Stimulated activated naive B cell treated with anti-CD40 and anti-IgM and Interleukin-4, amounts not matched to agents 10 μg/mL and 1 μg/mL and 100 μg/mL, for 72 hours (primary cell): Measurements from ENCODE around the gene TGM2.

ENCODE experiments used
- ATAC-seq, 2 donors: fragments of 150-1000 bp; cut with Tn5 transposase; replicated peaks; 2 replicates each; pipeline ENCODE4 v1.10.0; 2021; ENCODE audit warnings: moderate library complexity in 1 of 2
- DNase-seq: peaks from one replicate; pipeline ENCODE4 v3.0.0; 2021
- H3K27ac Mint-ChIP-seq: one replicate; pipeline ENCODE4 v1.8.0; 2022; ENCODE audit warnings: mild to moderate bottlenecking, mixed read lengths
- H3K27me3 Mint-ChIP-seq, 2 donors: one replicate each; pipeline ENCODE4 v1.8.0; 2022; ENCODE audit warnings: mixed read lengths in 2 of 2
- H3K36me3 Mint-ChIP-seq, 2 donors: one replicate each; pipeline ENCODE4 v1.8.0; 2022; ENCODE audit warnings: mixed read lengths in 2 of 2, mild to moderate bottlenecking in 1 of 2
- H3K4me1 Mint-ChIP-seq, 2 donors: one replicate each; pipeline ENCODE4 v1.8.0; 2022; ENCODE audit warnings: mixed read lengths in 2 of 2, mild to moderate bottlenecking in 1 of 2
- H3K4me3 Mint-ChIP-seq, 2 donors: one replicate each; pipeline ENCODE4 v1.8.0; 2022; ENCODE audit warnings: mild to moderate bottlenecking in 2 of 2, mixed read lengths in 2 of 2, moderate library complexity in 1 of 2
- H3K9me3 Mint-ChIP-seq, 2 donors: one replicate each; pipeline ENCODE4 v1.8.0; 2022; ENCODE audit warnings: mixed read lengths in 2 of 2, mild to moderate bottlenecking in 1 of 2

The TGM2 gene

DNA sequence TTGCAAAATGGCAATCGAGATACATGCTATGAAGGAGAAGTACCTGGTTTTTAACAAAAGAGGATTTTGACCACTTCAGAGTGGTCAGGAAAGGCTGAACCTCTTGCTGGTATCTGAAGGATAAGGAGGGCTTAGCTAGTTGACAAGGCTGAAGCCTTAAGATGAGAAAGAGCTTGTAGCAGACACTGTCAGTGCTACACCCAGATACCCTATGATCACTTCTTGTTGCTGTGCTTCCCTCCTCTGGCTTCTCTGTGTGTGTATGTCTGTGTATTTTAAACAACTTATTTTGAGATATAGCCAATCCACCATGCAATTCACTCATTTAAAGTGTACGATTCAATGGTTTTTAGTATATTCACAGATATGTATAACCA, 38.9 kb upstream of the TGM2 start:
- H3K27me3 Mint-ChIP-seq = peaks cover 7 to 43% of the 10 kb centered on the region in 2 donors
- no peak overlapping the region for H3K4me3 Mint-ChIP-seq
- no peaks in the 10 kb centered on the region for H3K36me3 Mint-ChIP-seq
- H3K27ac Mint-ChIP-seq = no peak overlapping the region
- peaks cover 0 to 14% of the 10 kb centered on the region in 2 donors for H3K4me1 Mint-ChIP-seq
- DNase-seq = no peak
- H3K9me3 Mint-ChIP-seq = peaks cover 0 to 1% of the 10 kb centered on the region in 2 donors
- ATAC-seq = peak in 1 of 2 donors; percentile 20

DNA sequence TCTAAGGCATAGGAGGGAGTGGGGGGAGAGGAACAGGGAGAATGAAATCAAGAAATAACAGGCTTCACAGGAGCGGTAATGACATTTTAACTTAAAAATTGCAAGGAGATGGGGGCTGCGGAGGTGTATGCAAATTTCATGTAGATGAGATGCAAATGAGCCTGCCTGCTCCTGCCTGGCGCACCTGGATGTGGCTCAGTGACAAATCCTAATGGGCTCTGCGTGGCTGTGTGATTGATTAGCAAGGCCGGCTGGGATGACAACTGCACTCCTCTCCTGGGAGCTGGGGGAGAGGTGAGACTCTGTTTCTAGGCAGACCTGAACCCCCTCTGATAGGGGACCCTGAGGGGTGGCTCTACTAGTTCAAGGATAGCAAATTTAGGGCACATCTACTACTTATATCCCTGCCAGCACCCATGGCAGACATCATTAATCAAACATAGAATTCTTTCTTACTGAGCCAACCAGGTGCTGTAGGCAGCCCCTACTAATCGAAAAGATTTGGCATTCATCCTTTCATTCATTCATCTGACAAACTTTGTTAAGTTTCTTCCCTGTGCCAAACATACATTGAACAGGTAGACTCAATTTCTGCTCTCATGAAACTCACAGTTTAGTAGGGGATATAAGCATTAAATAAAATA, 38.4 kb upstream of the TGM2 start:
- DNase-seq (no peak), ATAC-seq (no peak)
- Mint-ChIP-seq H3K4me1 (peaks cover 0 to 17% of the 10 kb centered on the region in 2 donors), H3K4me3 (no peak overlapping the region), H3K36me3 (no peaks in the 10 kb centered on the region), H3K27ac (no peak overlapping the region), H3K9me3 (peaks cover 0 to 1% of the 10 kb centered on the region in 2 donors), H3K27me3 (peaks cover 3 to 42% of the 10 kb centered on the region in 2 donors)

DNA sequence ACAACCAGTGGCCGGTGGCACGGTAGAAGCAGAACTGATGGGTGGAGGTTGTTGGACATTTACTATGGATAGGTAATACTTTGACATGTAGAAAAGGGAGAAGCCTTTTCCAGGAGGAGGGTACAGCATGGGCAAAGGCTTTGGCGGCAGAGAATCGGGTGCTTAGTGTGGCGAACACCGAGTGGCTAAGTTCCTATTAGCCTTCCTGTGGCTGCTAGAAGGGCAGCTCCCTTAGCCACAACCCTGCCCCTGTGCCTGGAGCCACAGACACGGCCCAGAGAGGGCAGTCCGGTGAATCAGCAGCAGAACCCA, 37.9 kb upstream of the TGM2 start:
- ATAC-seq (no peak), DNase-seq (no peak)
- H3K36me3 Mint-ChIP-seq = no peaks in the 10 kb centered on the region
- no peak overlapping the region for H3K27ac Mint-ChIP-seq
- H3K9me3 Mint-ChIP-seq = peaks cover 0 to 1% of the 10 kb centered on the region in 2 donors
- peaks cover 0 to 22% of the 10 kb centered on the region in 2 donors for H3K4me1 Mint-ChIP-seq
- no peak overlapping the region for H3K4me3 Mint-ChIP-seq
- H3K27me3 Mint-ChIP-seq = peaks cover 0 to 44% of the 10 kb centered on the region in 2 donors

DNA sequence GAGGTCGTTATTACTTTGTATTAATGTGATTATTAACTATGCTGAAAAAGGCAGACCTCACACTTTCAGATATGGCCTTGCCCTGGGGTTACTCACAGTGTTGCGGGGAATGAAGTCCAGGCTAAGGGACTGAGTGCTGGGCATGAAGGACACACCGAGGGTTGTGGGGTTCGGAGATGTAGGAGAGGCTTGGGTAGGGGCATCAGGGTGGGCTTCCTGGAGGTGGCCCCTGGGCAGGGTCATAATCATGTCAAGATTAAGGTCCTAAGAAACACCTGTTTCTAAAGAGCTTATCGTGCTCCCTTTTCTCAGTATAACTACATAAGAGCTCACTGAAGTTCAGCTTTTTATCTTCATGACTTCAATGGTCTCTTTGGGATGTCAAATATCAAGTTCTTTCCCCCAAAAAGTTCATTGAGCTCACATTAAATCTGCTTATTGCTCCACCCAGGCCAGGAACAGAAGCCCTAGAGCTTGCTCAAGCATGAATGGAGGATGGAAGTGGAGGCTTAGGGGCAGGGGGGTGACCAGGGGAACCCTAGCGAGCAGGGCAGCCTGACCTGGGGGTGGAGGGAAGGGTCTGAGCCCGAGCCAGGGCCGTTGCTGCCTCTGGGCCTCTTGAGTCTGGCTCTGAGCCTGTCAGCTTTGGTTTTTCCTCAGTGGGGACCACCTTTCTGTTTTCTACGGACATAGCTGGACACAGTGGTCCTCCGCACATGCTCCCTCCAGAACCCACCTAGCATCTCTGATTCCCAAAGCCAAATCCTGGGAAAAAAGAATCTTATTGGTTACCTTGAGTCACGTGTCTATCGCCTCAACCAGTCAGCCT, 37.3 kb upstream of the TGM2 start:
- no peak overlapping the region for H3K4me3 Mint-ChIP-seq
- H3K9me3 Mint-ChIP-seq = peaks cover 0 to 1% of the 10 kb centered on the region in 2 donors
- DNase-seq (no peak), ATAC-seq (no peak)
- peaks cover 0 to under 1% of the 10 kb centered on the region in 2 donors for H3K36me3 Mint-ChIP-seq
- H3K27me3 Mint-ChIP-seq = peaks cover 1 to 44% of the 10 kb centered on the region in 2 donors
- peaks cover 1 to 27% of the 10 kb centered on the region in 2 donors for H3K4me1 Mint-ChIP-seq
- H3K27ac Mint-ChIP-seq = peak overlapping the region; percentile 15

DNA sequence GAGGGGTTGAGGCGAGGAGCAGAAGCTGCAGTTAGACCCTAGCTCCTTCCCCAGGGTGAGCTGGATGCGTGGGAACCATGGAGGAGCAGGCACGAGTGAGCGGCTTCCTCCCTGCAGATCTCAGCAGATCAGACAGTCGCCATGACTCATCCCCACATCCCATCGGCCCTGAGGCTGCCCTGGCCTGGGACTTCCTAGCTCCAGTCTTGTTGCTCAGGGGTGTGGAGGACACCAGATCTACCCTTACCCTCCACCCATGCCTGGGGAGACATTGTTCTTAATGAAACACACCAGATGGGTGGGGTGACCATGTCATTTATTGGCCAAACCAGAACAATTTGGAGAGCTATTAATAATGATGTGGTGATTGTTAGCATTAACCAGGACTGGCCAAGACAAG, 36.3 kb upstream of the TGM2 start:
- no peak overlapping the region for H3K4me3 Mint-ChIP-seq
- H3K27me3 Mint-ChIP-seq = peaks cover 5 to 38% of the 10 kb centered on the region in 2 donors
- DNase-seq (no peak), ATAC-seq (no peak)
- H3K9me3 Mint-ChIP-seq = peaks cover 0 to 3% of the 10 kb centered on the region in 2 donors
- peaks cover 0 to 4% of the 10 kb centered on the region in 2 donors for H3K36me3 Mint-ChIP-seq
- no peak overlapping the region for H3K27ac Mint-ChIP-seq
- H3K4me1 Mint-ChIP-seq = peaks cover 10 to 30% of the 10 kb centered on the region in 2 donors

DNA sequence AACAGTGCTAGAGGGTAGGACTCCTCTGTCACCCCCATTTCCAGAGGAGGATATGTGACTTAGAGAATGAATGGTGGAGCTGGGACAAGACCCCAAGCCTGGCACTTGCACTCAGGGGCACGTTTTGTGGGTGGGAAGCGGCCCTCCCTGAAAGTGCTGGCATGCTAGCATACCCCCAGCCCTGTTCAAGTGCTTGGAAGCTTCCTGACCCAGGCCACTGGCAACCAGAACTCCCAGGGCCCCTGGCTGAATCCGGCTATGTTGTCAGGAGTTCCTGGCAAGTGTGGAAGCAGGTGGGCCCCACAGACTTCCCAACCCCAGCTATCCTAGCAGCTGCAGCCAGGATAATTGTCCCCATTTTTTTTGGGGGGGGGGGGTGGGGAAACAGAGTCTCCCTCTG, 35.6 kb upstream of the TGM2 start:
- Mint-ChIP-seq H3K27me3 (peaks cover 5 to 37% of the 10 kb centered on the region in 2 donors), H3K4me3 (no peak overlapping the region), H3K4me1 (peaks cover 15 to 36% of the 10 kb centered on the region in 2 donors), H3K9me3 (peaks cover 0 to 3% of the 10 kb centered on the region in 2 donors), H3K27ac (no peak overlapping the region), H3K36me3 (peaks cover 0 to 4% of the 10 kb centered on the region in 2 donors)
- no peak for DNase-seq
- ATAC-seq = no peak

DNA sequence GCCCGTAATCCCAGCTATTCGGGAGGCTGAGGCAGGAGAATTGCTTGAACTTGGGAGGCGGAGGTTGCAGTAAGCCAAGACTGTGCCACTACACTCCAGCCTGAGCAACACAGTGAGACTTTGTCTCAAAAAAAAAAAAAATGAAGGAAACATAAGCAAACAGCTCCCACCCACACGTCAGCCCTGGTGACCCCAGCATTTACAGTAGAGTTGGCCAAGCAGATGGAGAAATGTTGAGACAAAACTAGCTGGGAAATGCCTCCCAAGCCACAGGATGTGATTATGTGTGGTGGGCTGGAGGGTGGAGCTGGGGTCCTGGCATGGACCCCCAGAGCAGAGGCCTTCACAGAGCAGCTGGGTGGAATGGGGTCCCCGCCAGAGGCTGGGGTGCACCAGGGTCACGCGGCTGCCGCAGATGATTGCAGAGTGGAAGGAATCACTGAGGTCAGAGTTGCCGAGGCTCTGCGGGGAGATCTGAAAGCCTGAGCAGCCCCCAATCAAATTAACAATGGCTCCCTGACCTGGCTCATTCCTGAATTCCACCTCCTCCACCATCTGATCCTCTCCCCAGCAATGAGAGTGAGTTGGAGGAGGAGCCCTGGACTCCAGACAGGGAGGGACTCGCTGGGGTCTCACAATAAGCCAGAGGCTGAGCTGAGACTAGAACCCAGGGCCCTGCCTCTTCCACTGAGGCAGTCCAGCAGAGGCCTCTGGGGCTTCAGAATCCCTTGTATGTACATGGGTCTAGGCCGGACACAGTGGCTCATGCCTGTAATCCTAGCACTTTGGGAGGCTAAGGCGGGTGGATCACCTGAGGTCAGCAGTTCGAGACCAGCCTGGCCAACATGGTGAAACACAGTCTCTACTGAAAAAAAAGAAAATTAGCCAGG, 34.7 kb upstream of the TGM2 start:
- Mint-ChIP-seq H3K4me3 (no peak overlapping the region), H3K27ac (no peak overlapping the region), H3K36me3 (peaks cover 0 to 4% of the 10 kb centered on the region in 2 donors)

DNA sequence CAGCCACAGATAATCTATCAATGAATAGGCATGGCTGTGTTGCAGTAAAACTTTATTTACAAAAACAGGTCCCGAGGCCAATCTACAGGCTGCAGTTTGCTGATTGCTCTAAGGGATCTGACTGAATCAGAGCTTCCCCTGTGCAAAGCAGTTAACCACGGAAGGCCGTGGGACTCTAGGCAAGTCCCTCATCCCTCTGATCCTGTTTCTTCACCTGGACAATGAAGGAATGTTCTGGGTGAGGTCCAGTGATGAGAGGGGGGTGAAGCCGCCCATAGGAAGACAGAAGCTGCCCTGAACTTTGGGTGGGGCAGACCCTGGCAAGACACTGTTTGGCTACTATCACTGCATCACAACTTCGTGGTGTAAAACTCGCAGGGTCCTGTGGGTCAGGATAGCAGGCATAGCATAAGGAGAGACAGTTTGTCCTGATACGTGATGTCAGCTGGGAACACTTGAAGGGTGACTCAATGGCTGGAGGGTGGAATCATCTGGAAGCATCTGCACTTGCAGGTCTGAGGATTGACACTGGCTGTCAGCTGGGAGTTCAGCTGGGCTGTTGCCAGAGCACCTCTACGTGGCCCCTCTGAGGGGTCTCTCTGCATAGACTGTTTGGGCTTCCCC, 33.3 kb upstream of the TGM2 start:
- Mint-ChIP-seq H3K4me1 (peaks cover 25 to 45% of the 10 kb centered on the region in 2 donors), H3K36me3 (peaks cover 2 to 7% of the 10 kb centered on the region in 2 donors), H3K27me3 (peaks cover 16 to 44% of the 10 kb centered on the region in 2 donors), H3K27ac (no peak overlapping the region), H3K4me3 (no peak overlapping the region), H3K9me3 (peaks cover 4 to 9% of the 10 kb centered on the region in 2 donors)
- ATAC-seq = no peak
- DNase-seq = no peak

More for the DNA sequence above, 34.7 kb upstream of the TGM2 start:
- no peak for DNase-seq
- H3K9me3 Mint-ChIP-seq = peaks cover 0 to 4% of the 10 kb centered on the region in 2 donors
- no peak for ATAC-seq
- peaks cover 22 to 45% of the 10 kb centered on the region in 2 donors for H3K4me1 Mint-ChIP-seq
- H3K27me3 Mint-ChIP-seq = peaks cover 12 to 46% of the 10 kb centered on the region in 2 donors

DNA sequence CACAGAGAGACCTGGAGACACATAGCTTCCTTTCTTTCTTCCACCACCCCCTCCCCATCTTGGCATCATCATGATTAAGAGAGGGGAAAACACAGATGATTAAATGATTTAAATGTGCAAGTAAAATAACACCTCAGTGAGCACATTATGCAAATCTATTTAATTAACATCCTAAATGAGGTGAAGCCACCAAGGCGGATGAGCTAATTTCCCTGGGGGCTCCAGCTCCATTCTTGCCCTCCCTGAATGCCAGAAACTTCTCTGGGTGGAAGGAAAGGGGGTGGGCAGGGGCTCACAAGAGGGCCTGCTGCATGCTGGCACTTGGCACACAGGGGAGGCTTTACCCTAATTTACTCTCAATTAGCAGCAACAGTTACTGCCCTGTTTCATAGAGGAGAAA, 32.5 kb upstream of the TGM2 start:
- Mint-ChIP-seq H3K9me3 (peaks cover 4 to 9% of the 10 kb centered on the region in 2 donors), H3K4me1 (peaks cover 25 to 45% of the 10 kb centered on the region in 2 donors), H3K27ac (peak overlapping the region; percentile 86), H3K27me3 (peaks cover 20 to 41% of the 10 kb centered on the region in 2 donors), H3K4me3 (peak overlapping the region; percentile 4 to 23), H3K36me3 (peaks cover 2 to 7% of the 10 kb centered on the region in 2 donors)
- ATAC-seq = no peak
- DNase-seq = no peak

DNA sequence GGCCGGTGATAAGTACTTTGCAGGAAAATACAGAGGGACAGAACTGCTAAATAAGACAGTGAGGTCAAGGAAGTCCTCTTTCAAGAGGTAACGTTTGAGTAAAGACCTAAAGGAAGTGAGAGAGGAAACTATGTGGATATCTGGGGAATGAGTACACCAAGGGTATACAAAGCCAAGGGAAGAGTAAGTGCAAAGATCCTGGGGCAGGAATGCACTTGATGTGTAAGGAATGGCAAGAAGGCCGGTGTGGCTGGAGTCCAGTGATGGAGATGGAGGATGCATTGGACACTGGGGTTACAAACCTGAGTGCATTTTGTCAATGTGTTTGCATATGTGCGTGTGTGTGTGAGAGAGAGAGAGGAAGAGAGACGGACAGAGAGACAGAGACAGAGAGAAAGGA, 32.1 kb upstream of the TGM2 start:
- peak overlapping the region; percentile 86 for H3K27ac Mint-ChIP-seq
- DNase-seq = no peak

DNA sequence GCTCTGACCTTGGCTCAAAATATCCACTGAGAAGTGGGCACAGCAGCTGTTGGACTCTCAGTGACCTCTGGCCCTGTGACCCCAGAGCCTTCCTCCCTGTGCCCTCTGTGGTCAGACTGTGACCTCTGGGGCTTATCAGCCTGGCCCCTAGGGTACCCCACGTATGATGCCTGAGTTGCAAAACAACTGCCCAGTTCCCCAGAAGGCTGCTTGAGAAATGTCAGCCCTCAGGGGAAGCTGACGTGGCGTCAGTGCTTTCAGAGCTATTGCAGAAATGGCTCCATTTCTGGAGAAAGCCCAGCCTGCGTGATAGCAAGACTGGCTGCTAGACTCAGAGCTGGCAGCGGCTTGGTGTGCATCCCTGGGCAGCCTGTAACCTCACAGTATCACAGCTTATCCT, 31.5 kb upstream of the TGM2 start:
- Mint-ChIP-seq H3K27ac (peak overlapping the region; percentile 86), H3K9me3 (peaks cover 4 to 9% of the 10 kb centered on the region in 2 donors), H3K27me3 (peaks cover 21 to 34% of the 10 kb centered on the region in 2 donors), H3K4me3 (peak overlapping the region; percentile 1 to 63), H3K36me3 (peaks cover 2 to 7% of the 10 kb centered on the region in 2 donors), H3K4me1 (peaks cover 25 to 45% of the 10 kb centered on the region in 2 donors)
- ATAC-seq (peak; percentile 92 to 94), DNase-seq (peak; percentile 86)

More for the DNA sequence above, 32.1 kb upstream of the TGM2 start:
- Mint-ChIP-seq H3K27me3 (peaks cover 20 to 38% of the 10 kb centered on the region in 2 donors), H3K4me3 (peak overlapping the region; percentile 4 to 23), H3K4me1 (peaks cover 25 to 45% of the 10 kb centered on the region in 2 donors), H3K36me3 (peaks cover 2 to 7% of the 10 kb centered on the region in 2 donors), H3K9me3 (peaks cover 4 to 9% of the 10 kb centered on the region in 2 donors)
- ATAC-seq = peak; percentile 3 to 10

DNA sequence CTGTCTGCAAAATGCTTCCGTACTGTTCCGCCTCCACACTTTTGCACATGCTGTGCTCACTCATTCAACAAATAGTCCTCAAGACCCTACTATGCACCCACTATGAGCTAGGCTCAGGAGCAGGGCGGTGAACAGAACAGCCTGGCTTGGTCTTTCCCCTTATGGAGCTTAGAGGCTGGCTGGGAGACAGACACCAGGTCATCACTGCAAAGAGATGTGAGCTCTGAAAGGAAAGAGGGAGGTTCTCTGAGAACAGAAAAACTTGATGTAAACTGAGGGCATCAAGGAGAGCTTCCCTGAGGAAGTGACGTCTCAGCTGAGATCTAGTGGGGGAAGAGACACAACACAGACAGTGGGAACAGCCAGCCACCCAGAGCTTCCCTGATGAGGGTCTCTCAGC, 31.0 kb upstream of the TGM2 start:
- peak overlapping the region; percentile 74 for H3K27ac Mint-ChIP-seq
- H3K4me3 Mint-ChIP-seq = peak overlapping the region in 1 of 2 donors; percentile 30
- DNase-seq (no peak), ATAC-seq (peak in 1 of 2 donors; percentile 7)
- H3K36me3 Mint-ChIP-seq = peaks cover 2 to 7% of the 10 kb centered on the region in 2 donors
- H3K9me3 Mint-ChIP-seq = peaks cover 4 to 9% of the 10 kb centered on the region in 2 donors
- H3K27me3 Mint-ChIP-seq = peaks cover 25 to 34% of the 10 kb centered on the region in 2 donors
- H3K4me1 Mint-ChIP-seq = peaks cover 28 to 45% of the 10 kb centered on the region in 2 donors

DNA sequence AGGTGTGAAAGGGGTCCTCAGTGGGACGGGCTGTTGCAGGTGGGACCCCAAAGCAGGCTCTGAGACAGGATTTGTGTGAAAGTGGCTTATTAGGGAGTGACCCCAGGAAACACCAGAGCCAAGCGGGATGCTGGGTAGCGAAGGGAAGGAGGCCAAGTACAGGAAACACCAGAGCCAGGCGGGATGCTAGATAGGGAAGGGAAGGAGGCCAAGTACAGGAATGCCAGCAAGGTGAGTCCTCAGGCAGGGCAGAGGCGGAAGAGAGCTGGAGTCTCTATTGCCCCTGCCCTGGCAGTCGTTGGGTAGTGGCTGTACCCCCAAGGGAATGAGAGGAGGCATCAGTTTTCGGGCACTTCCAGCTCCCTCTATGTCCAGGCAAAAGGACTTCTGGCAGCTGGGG, 30.5 kb upstream of the TGM2 start:
- H3K9me3 Mint-ChIP-seq = peaks cover 4 to 9% of the 10 kb centered on the region in 2 donors
- H3K36me3 Mint-ChIP-seq = peaks cover 2 to 7% of the 10 kb centered on the region in 2 donors
- H3K4me3 Mint-ChIP-seq = no peak overlapping the region
- peaks cover 25 to 34% of the 10 kb centered on the region in 2 donors for H3K27me3 Mint-ChIP-seq
- peaks cover 28 to 45% of the 10 kb centered on the region in 2 donors for H3K4me1 Mint-ChIP-seq
- ATAC-seq (no peak), DNase-seq (no peak)
- H3K27ac Mint-ChIP-seq = no peak overlapping the region
